ENCODE results near the gene TMC5. TPM values are rescaled to one million over a fixed set of nuclear protein-coding genes. Genes with fewer than 3 reads are reported as not detected.
"Not testable (repeated sequence)": the region's sequence is repeated elsewhere in the genome, so short reads cannot be mapped to it uniquely, and the experiment has no call there.

The TMC5 gene
- total RNA-seq, 4 donors from 2014 or later, result not detected

DNA sequence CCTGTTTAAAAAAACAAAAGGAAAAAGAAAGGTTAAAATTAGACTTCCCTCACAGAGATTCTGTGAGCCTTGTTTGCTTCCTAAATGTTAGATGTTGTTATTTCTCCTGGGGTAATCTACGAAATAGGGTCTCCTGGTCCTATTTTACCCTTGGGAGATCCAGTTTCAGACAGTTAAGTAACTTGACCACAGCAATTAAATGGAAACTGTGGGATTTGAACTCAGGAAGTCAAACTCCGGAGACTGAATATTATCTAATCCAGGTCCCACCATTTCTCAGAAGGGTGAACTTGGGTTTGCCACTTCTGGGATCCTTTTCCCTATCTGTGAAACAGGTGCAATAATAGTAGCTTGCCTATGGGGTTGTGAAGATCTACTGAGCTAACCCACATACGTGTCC, 6.4 kb upstream of the TMC5 start:
- no peak for DNase-seq (ENCODE audit: low spot score in 2 of 2)
- H3K36me3 ChIP-seq, result no peaks in the 10 kb centered on the region
- peak overlapping the region in 1 of 4 donors; percentile 51 for H3K27ac ChIP-seq
- WGBS, 2 donors, result 53 to 58% methylated on average over 3 of the region's 3 CpGs
- H3K27me3 ChIP-seq, result peaks cover 0 to 48% of the 10 kb centered on the region in 2 donors
- peaks cover 0 to 9% (median 0%) of the 10 kb centered on the region in 4 donors for H3K9me3 ChIP-seq
- TF ChIP-seq EP300 (IDR thresholded peaks at IDR 0.05) (no peak), CTCF (IDR thresholded peaks at IDR 0.05) (no peak), POLR2A (IDR thresholded peaks at IDR 0.05) (no peak)
- H3K4me1 ChIP-seq, result peaks cover 0 to 12% (median 0%) of the 10 kb centered on the region in 4 donors
- peak overlapping the region in 1 of 4 donors; percentile 38 for H3K4me3 ChIP-seq

- 94 to 95% methylated on average over 7 of the region's 7 CpGs for WGBS, 2 donors
These were observed 5.6 kb upstream of the TMC5 start for GRCh38 chr16:19412055-19412454.

GRCh38 chr16:19415461-19415860, 2.2 kb upstream of the TMC5 start:
- Histone ChIP-seq H3K27ac (no peak overlapping the region), H3K9me3 (no peaks in the 10 kb centered on the region)

More at GRCh38 chr16:19412055-19412454, 5.6 kb upstream of the TMC5 start:
- not testable (repeated sequence) for H3K27ac ChIP-seq; DNase-seq (ENCODE audit: low spot score in 2 of 2); H3K4me3 ChIP-seq; H3K9me3 ChIP-seq; H3K36me3 ChIP-seq
- H3K4me1 ChIP-seq, result peaks cover 0 to 12% (median 0%) of the 10 kb centered on the region in 4 donors
- H3K27me3 ChIP-seq, result peaks cover 0 to 48% of the 10 kb centered on the region in 2 donors

GRCh38 chr16:19415918-19416317, 1.8 kb upstream of the TMC5 start:
- Histone ChIP-seq H3K27me3 (peaks cover 0 to 30% of the 10 kb centered on the region in 2 donors), H3K36me3 (no peaks in the 10 kb centered on the region), H3K4me3 (no peak overlapping the region), H3K27ac (no peak overlapping the region), H3K4me1 (peaks cover 0 to 3% (median 0%) of the 10 kb centered on the region in 4 donors), H3K9me3 (no peaks in the 10 kb centered on the region)
- no peak for DNase-seq (ENCODE audit: low spot score in 2 of 2)
- WGBS, 2 donors, result 53 to 70% methylated on average over 2 of the region's 2 CpGs
- TF ChIP-seq CTCF (IDR thresholded peaks at IDR 0.05) (no peak), EP300 (IDR thresholded peaks at IDR 0.05) (no peak), POLR2A (IDR thresholded peaks at IDR 0.05) (no peak)

More at GRCh38 chr16:19415461-19415860, 2.2 kb upstream of the TMC5 start:
- TF ChIP-seq POLR2A (IDR thresholded peaks at IDR 0.05) (no peak), CTCF (IDR thresholded peaks at IDR 0.05) (no peak), EP300 (IDR thresholded peaks at IDR 0.05) (no peak)
- peaks cover 0 to 7% (median 0%) of the 10 kb centered on the region in 4 donors for H3K4me1 ChIP-seq
- DNase-seq (ENCODE audit: low spot score in 2 of 2), result no peak
- H3K4me3 ChIP-seq, result no peak overlapping the region
- 77 to 83% methylated on average over 5 of the region's 5 CpGs for WGBS, 2 donors
- no peaks in the 10 kb centered on the region for H3K36me3 ChIP-seq
- peaks cover 0 to 35% of the 10 kb centered on the region in 2 donors for H3K27me3 ChIP-seq

GRCh38 chr16:19418200-19418599, 517 bp downstream of the TMC5 start:
- H3K27ac ChIP-seq, result peak overlapping the region in 1 of 4 donors; percentile 56
- no peaks in the 10 kb centered on the region for H3K36me3 ChIP-seq
- TF ChIP-seq EP300 (IDR thresholded peaks at IDR 0.05) (no peak), CTCF (IDR thresholded peaks at IDR 0.05) (no peak), POLR2A (IDR thresholded peaks at IDR 0.05) (no peak)
- H3K27me3 ChIP-seq, result peaks cover 0 to 9% of the 10 kb centered on the region in 2 donors
- no peak for DNase-seq (ENCODE audit: low spot score in 2 of 2)
- H3K4me1 ChIP-seq, result no peaks in the 10 kb centered on the region
- no peaks in the 10 kb centered on the region for H3K9me3 ChIP-seq
- H3K4me3 ChIP-seq, result peak overlapping the region in 1 of 4 donors; percentile 15
- 77 to 87% methylated on average over 4 of the region's 4 CpGs for WGBS, 2 donors

- Histone ChIP-seq H3K36me3 (no peaks in the 10 kb centered on the region), H3K27ac (no peak overlapping the region), H3K9me3 (no peaks in the 10 kb centered on the region), H3K27me3 (peaks cover 0 to 9% of the 10 kb centered on the region in 2 donors), H3K4me3 (no peak overlapping the region), H3K4me1 (no peaks in the 10 kb centered on the region)
- no peak for DNase-seq (ENCODE audit: low spot score in 2 of 2)
- TF ChIP-seq CTCF (IDR thresholded peaks at IDR 0.05) (no peak), EP300 (IDR thresholded peaks at IDR 0.05) (no peak), POLR2A (IDR thresholded peaks at IDR 0.05) (no peak)
- 87 to 91% methylated on average over 9 of the region's 9 CpGs for WGBS, 2 donors
These were observed 2.0 kb downstream of the TMC5 start for GRCh38 chr16:19419698-19420075.

Measured in tibial nerve (tissue), 4 donors.